HepG2 (cell line): ENCODE results near the gene USE1. TPM values are rescaled to one million over a fixed set of nuclear protein-coding genes. Genes with fewer than 3 reads are reported as not detected.

Experiments used
- ATF7-NPFF ChIP-seq: sonication (generic); formaldehyde crosslinking; IDR thresholded peaks from 2 replicates; pipeline ENCODE4 v1.8.1; 2023; ENCODE audit warnings: mild to moderate bottlenecking, low read depth, missing genetic modification reagents, moderate library complexity
- CBX1 ChIP-seq: IDR thresholded peaks from one replicate; pipeline ENCODE4 v1.6.1; 2016; ENCODE audit warnings: antibody characterized with exemption, low read depth
- CENPX ChIP-seq: sonication (generic); formaldehyde crosslinking; IDR thresholded peaks from 2 replicates; pipeline ENCODE4 v1.9.0; 2021; ENCODE audit warnings: mild to moderate bottlenecking, missing genetic modification reagents, moderate library complexity
- ESRRA ChIP-seq: sonication (generic); formaldehyde crosslinking; IDR thresholded peaks from 2 replicates; pipeline ENCODE4 v1.5.1; 2020; ENCODE audit warnings: mild to moderate bottlenecking, low read depth, missing genetic modification reagents
- GFI1 ChIP-seq: sonication (generic); formaldehyde crosslinking; IDR thresholded peaks from 2 replicates; pipeline ENCODE4 v1.5.0; 2020; ENCODE audit warnings: missing genetic modification reagents, mild to moderate bottlenecking, borderline replicate concordance
- KDM2A ChIP-seq: sonication (generic); formaldehyde crosslinking; IDR thresholded peaks from 2 replicates; pipeline ENCODE4 v1.4.0; 2020; ENCODE audit warnings: low read depth, missing genetic modification reagents, borderline replicate concordance
- NR2F1 ChIP-seq, 2 experiments: fragments of 450-650 bp in 1 of 2; formaldehyde crosslinking in 1 of 2; IDR thresholded peaks; 2 replicates each; pipeline versions ENCODE4 v1.5.0 to v1.6.1; 2016 to 2020; ENCODE audit warnings: mild to moderate bottlenecking in 1 of 2, missing compliant biosample characterization in 1 of 2, missing genetic modification reagents in 1 of 2, moderate library complexity in 1 of 2
- POLR2G ChIP-seq: fragments of 200-400 bp; formaldehyde crosslinking; IDR thresholded peaks from 2 replicates; pipeline ENCODE4 v1.6.1; 2018; ENCODE audit warnings: mild to moderate bottlenecking, low read depth, low read length, moderate library complexity
- RBAK ChIP-seq: sonication (generic); formaldehyde crosslinking; IDR thresholded peaks from 2 replicates; pipeline ENCODE4 v1.5.1; 2020; ENCODE audit warnings: mild to moderate bottlenecking, missing genetic modification reagents
- RXRB ChIP-seq: IDR thresholded peaks from 2 replicates; pipeline ENCODE4 v1.6.1; 2016; ENCODE audit warnings: borderline replicate concordance, missing genetic modification reagents, missing compliant biosample characterization
- SP2 ChIP-seq: sonication (generic); formaldehyde crosslinking; IDR thresholded peaks from 2 replicates; pipeline ENCODE4 v1.5.1; 2020; ENCODE audit warnings: mild to moderate bottlenecking, missing genetic modification reagents
- ZFP36L2 ChIP-seq: sonication (generic); formaldehyde crosslinking; IDR thresholded peaks from 2 replicates; pipeline ENCODE4 v1.4.0; 2020; ENCODE audit warnings: missing genetic modification reagents
- ZFX ChIP-seq: sonication (generic); formaldehyde crosslinking; IDR thresholded peaks from 2 replicates; pipeline ENCODE4 v1.4.0; 2020; ENCODE audit warnings: mild to moderate bottlenecking, low read depth, missing genetic modification reagents, moderate library complexity
- ZKSCAN1 ChIP-seq: fragments of 150-350 bp; IDR thresholded peaks from 2 replicates; pipeline ENCODE4 v1.6.1; 2014; ENCODE audit warnings: low read length
- ZNF230 ChIP-seq: sonication (generic); formaldehyde crosslinking; IDR thresholded peaks from 2 replicates; pipeline ENCODE4 v1.4.0; 2020; ENCODE audit warnings: mild to moderate bottlenecking, missing genetic modification reagents
- ZNF775 ChIP-seq: sonication (generic); formaldehyde crosslinking; IDR thresholded peaks from 2 replicates; pipeline ENCODE4 v1.4.0; 2020; ENCODE audit warnings: missing genetic modification reagents, mild to moderate bottlenecking, moderate library complexity, borderline replicate concordance
- polyA plus RNA-seq, 8 experiments: library from polyadenylated mRNA; depleted of rRNA in 3 of 8; stranded (reverse) in 7 of 8; unstranded in 1 of 8; fragments of >200 nt; fragmentation: Illumina TruSeq in 4 of 8; extraction: Trizol in 4 of 8; gene quantifications; 2 replicates each; pipeline versions ENCODE4 v1.2.1 to v1.2.3, GENCODE V29; 2011 to 2016; ENCODE audit warnings: low read depth in 4 of 8, missing spikeins in 1 of 8, mixed read lengths in 1 of 8; ENCODE audit not compliant: insufficient read depth in 1 of 8
- total RNA-seq, 5 experiments: library from RNA; depleted of rRNA; stranded (reverse); fragments of >200 nt; fragmentation: Illumina TruSeq; extraction: Trizol; gene quantifications; 2 replicates each; pipeline ENCODE4 v1.2.3, GENCODE V29; 2016; ENCODE audit warnings: low read depth in 1 of 5
- TF ChIP-seq, protein P1 (sequence below): sonication (generic); formaldehyde crosslinking; IDR thresholded peaks from 2 replicates; pipeline ENCODE4 v1.9.0; 2021; ENCODE audit warnings: missing genetic modification reagents, borderline replicate concordance
- TF ChIP-seq, protein P2 (sequence below): sonication (generic); formaldehyde crosslinking; IDR thresholded peaks from 2 replicates; pipeline ENCODE4 v1.5.0; 2020; ENCODE audit warnings: missing genetic modification reagents, mild to moderate bottlenecking, borderline replicate concordance
- TF ChIP-seq, protein P3 (sequence below): sonication (generic); formaldehyde crosslinking; IDR thresholded peaks from 2 replicates; pipeline ENCODE4 v1.5.0; 2020; ENCODE audit warnings: missing genetic modification reagents
- TF ChIP-seq, protein P4 (sequence below): sonication (generic); formaldehyde crosslinking; IDR thresholded peaks from 2 replicates; pipeline ENCODE4 v1.5.1; 2020; ENCODE audit warnings: mild to moderate bottlenecking, missing genetic modification reagents
- TF ChIP-seq, protein P5 (sequence below): sonication (generic); formaldehyde crosslinking; IDR thresholded peaks from 2 replicates; pipeline ENCODE4 v1.8.1; 2023; ENCODE audit warnings: mild to moderate bottlenecking, missing genetic modification reagents, borderline replicate concordance

Gene USE1
- total and polyA plus RNA-seq, 2 of the 13 experiments (the other 11 are each of a cell fraction or from before 2014, with no cell fraction given), result 9.9 to 17.6 TPM

DNA sequence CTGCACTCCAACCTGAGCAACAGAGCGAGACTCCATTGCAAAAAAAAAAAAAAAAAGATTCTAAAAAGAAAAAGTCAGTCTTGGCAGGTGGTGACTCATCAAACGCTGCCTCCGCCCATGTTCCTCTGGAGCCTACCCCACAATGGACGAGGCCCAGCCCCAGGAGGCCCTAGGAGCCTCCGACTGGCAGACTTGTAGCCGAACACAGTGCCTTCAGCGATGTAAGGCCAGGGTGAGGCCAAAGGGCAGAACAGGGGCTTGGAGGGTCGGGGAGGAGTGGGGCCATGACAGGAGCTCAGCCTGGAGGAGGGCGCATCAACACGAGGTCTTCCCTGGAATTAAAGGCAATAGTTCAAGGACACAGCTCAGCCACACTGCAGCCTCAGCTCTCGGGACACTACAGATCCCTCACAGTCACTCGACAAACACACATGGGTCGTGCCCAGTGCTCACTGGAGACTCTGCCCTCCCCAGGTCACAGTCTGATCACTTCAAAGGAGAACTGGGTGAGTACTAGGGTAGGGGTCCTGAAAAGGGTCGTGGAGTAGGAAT is 5.1 kb downstream of the USE1 start (continued):
- TF ChIP-seq ZNF775 (CRISPR knock-in tag), result no peak
- TF ChIP-seq ZFP36L2, result no peak
- no peak for TF ChIP-seq GFI1
- peak; percentile 44; the same call in 1 of the 2 replicates for TF ChIP-seq POLR2G
- TF ChIP-seq, protein P1, sequence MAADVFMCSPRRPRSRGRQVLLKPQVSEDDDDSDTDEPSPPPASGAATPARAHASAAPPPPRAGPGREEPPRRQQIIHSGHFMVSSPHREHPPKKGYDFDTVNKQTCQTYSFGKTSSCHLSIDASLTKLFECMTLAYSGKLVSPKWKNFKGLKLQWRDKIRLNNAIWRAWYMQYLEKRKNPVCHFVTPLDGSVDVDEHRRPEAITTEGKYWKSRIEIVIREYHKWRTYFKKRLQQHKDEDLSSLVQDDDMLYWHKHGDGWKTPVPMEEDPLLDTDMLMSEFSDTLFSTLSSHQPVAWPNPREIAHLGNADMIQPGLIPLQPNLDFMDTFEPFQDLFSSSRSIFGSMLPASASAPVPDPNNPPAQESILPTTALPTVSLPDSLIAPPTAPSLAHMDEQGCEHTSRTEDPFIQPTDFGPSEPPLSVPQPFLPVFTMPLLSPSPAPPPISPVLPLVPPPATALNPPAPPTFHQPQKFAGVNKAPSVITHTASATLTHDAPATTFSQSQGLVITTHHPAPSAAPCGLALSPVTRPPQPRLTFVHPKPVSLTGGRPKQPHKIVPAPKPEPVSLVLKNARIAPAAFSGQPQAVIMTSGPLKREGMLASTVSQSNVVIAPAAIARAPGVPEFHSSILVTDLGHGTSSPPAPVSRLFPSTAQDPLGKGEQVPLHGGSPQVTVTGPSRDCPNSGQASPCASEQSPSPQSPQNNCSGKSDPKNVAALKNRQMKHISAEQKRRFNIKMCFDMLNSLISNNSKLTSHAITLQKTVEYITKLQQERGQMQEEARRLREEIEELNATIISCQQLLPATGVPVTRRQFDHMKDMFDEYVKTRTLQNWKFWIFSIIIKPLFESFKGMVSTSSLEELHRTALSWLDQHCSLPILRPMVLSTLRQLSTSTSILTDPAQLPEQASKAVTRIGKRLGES (CRISPR knock-in tag), result no peak
- TF ChIP-seq, protein P2, sequence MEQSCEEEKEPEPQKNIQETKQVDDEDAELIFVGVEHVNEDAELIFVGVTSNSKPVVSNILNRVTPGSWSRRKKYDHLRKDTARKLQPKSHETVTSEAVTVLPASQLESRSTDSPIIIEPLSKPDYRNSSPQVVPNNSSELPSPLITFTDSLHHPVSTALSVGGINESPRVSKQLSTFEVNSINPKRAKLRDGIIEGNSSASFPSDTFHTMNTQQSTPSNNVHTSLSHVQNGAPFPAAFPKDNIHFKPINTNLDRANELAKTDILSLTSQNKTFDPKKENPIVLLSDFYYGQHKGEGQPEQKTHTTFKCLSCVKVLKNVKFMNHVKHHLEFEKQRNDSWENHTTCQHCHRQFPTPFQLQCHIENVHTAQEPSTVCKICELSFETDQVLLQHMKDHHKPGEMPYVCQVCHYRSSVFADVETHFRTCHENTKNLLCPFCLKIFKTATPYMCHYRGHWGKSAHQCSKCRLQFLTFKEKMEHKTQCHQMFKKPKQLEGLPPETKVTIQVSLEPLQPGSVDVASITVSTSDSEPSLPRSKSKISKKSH (CRISPR knock-in tag), result peak; percentile 33; the same call in 1 of the 2 replicates
- no peak for TF ChIP-seq ESRRA (CRISPR knock-in tag)
- no peak for TF ChIP-seq CBX1
- TF ChIP-seq RBAK (CRISPR knock-in tag), result no peak
- TF ChIP-seq CENPX (CRISPR knock-in tag), result no peak
- TF ChIP-seq ATF7-NPFF (CRISPR knock-in tag), result no peak
- TF ChIP-seq, protein P3, sequence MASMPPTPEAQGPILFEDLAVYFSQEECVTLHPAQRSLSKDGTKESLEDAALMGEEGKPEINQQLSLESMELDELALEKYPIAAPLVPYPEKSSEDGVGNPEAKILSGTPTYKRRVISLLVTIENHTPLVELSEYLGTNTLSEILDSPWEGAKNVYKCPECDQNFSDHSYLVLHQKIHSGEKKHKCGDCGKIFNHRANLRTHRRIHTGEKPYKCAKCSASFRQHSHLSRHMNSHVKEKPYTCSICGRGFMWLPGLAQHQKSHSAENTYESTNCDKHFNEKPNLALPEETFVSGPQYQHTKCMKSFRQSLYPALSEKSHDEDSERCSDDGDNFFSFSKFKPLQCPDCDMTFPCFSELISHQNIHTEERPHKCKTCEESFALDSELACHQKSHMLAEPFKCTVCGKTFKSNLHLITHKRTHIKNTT (CRISPR knock-in tag), result no peak
- TF ChIP-seq NR2F1 (CRISPR knock-in tag; IDR thresholded peaks at IDR 0.05), result 0 out of 4 replicates have a peak, but pooled peaks of 1 of the 2 experiments have one; percentile 17
- TF ChIP-seq, protein P4, sequence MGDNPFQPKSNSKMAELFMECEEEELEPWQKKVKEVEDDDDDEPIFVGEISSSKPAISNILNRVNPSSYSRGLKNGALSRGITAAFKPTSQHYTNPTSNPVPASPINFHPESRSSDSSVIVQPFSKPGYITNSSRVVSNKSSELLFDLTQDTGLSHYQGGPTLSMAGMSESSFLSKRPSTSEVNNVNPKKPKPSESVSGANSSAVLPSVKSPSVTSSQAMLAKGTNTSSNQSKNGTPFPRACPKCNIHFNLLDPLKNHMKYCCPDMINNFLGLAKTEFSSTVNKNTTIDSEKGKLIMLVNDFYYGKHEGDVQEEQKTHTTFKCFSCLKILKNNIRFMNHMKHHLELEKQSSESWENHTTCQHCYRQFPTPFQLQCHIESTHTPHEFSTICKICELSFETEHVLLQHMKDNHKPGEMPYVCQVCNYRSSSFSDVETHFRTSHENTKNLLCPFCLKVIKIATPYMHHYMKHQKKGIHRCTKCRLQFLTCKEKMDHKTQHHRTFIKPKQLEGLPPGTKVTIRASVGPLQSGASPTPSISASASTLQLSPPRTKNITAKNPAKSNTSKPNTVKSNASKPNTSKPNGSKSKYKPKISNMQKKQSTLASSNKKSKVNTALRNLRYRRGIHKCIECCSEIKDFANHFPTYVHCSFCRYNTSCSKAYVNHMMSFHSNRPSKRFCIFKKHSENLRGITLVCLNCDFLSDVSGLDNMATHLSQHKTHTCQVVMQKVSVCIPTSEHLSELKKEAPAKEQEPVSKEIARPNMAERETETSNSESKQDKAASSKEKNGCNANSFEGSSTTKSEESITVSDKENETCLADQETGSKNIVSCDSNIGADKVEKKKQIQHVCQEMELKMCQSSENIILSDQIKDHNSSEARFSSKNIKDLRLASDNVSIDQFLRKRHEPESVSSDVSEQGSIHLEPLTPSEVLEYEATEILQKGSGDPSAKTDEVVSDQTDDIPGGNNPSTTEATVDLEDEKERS (CRISPR knock-in tag), result no peak
- no peak for TF ChIP-seq ZKSCAN1
- TF ChIP-seq, protein P5, sequence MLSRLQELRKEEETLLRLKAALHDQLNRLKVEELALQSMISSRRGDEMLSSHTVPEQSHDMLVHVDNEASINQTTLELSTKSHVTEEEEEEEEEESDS (CRISPR knock-in tag), result no peak
- peak; percentile 34; the same call in 1 of the 2 replicates for TF ChIP-seq ZFX (CRISPR knock-in tag)
- TF ChIP-seq KDM2A, result 0 out of 2 replicates have a peak, but pooled peaks have one; percentile 15
- TF ChIP-seq SP2, result no peak
- TF ChIP-seq RXRB (CRISPR knock-in tag), result 0 out of 2 replicates have a peak, but pooled peaks have one; percentile 42
- no peak for TF ChIP-seq ZNF230 (CRISPR knock-in tag)
